ENCODE measurements around the gene MERTK. TPM values are rescaled to one million over a fixed set of nuclear protein-coding genes. Genes with fewer than 3 reads are reported as not detected.

MERTK gene
- total RNA-seq, 1 experiment from 2014 or later = 2.1 TPM

- Mint-ChIP-seq H3K27me3 (ENCODE audit: unreplicated experiment) (no peaks in the 10 kb centered on the region), H3K27ac (ENCODE audit: unreplicated experiment) (no peak overlapping the region), H3K4me3 (ENCODE audit: low read depth, unreplicated experiment) (no peak overlapping the region), H3K9me3 (ENCODE audit: low read depth, unreplicated experiment) (no peaks in the 10 kb centered on the region), H3K4me1 (ENCODE audit: low read depth, unreplicated experiment) (peaks cover 28% of the 10 kb centered on the region), H3K36me3 (ENCODE audit: insufficient read depth, unreplicated experiment) (no peaks in the 10 kb centered on the region)
- no peak for DNase-seq
- intact Hi-C loops (cut with micrococcal nuclease; ENCODE audit: unreplicated experiment) = no loop called here
- TF ChIP-seq CTCF (IDR thresholded peaks at IDR 0.05; ENCODE audit: unreplicated experiment) = no peak
- CTCF ChIA-PET = no interaction called here
- no TSS peak for BruUV-seq (replicated peaks)
Measured at GRCh38 chr2:111983478-111984212, 85.2 kb downstream of the MERTK start.

GRCh38 chr2:111984213-111984604, 85.8 kb downstream of the MERTK start:
- Mint-ChIP-seq H3K27me3 (ENCODE audit: unreplicated experiment) (no peaks in the 10 kb centered on the region), H3K4me1 (ENCODE audit: low read depth, unreplicated experiment) (peaks cover 28% of the 10 kb centered on the region), H3K36me3 (ENCODE audit: insufficient read depth, unreplicated experiment) (no peaks in the 10 kb centered on the region), H3K9me3 (ENCODE audit: low read depth, unreplicated experiment) (no peaks in the 10 kb centered on the region), H3K4me3 (ENCODE audit: low read depth, unreplicated experiment) (no peak overlapping the region), H3K27ac (ENCODE audit: unreplicated experiment) (no peak overlapping the region)
- CTCF ChIA-PET = interaction anchor here (0.6 kb wide), 1 partner anchor 72 kb away, joined by 8 read pairs; no protein-coding TSS in a partner anchor
- DNase-seq = peak; percentile 36
- no TSS peak for BruUV-seq (replicated peaks)
- intact Hi-C loops (cut with micrococcal nuclease; ENCODE audit: unreplicated experiment) = no loop called here
- no peak for TF ChIP-seq CTCF (IDR thresholded peaks at IDR 0.05; ENCODE audit: unreplicated experiment)

GRCh38 chr2:111985514-111985913, 87.1 kb downstream of the MERTK start:
- Mint-ChIP-seq H3K36me3 (ENCODE audit: insufficient read depth, unreplicated experiment) (no peaks in the 10 kb centered on the region), H3K27ac (ENCODE audit: unreplicated experiment) (no peak overlapping the region), H3K27me3 (ENCODE audit: unreplicated experiment) (no peaks in the 10 kb centered on the region), H3K4me3 (ENCODE audit: low read depth, unreplicated experiment) (no peak overlapping the region), H3K9me3 (ENCODE audit: low read depth, unreplicated experiment) (no peaks in the 10 kb centered on the region), H3K4me1 (ENCODE audit: low read depth, unreplicated experiment) (peaks cover 28% of the 10 kb centered on the region)
- no peak for TF ChIP-seq CTCF (IDR thresholded peaks at IDR 0.05; ENCODE audit: unreplicated experiment)
- intact Hi-C loops (cut with micrococcal nuclease; ENCODE audit: unreplicated experiment) = no loop called here
- BruUV-seq (replicated peaks) = no TSS peak
- CTCF ChIA-PET = interaction anchor here (0.5 kb wide), 1 partner anchor 74 kb away, joined by 3 read pairs; no protein-coding TSS in a partner anchor
- DNase-seq = no peak

- H3K27me3 Mint-ChIP-seq (ENCODE audit: unreplicated experiment) = no peaks in the 10 kb centered on the region
- no peak for DNase-seq
- CTCF ChIA-PET = interaction anchor here (0.6 kb wide), 1 partner anchor 88 kb away, joined by 6 read pairs; the partner anchor contains the start of gene MERTK
- H3K4me3 Mint-ChIP-seq (ENCODE audit: low read depth, unreplicated experiment) = no peak overlapping the region
- H3K4me1 Mint-ChIP-seq (ENCODE audit: low read depth, unreplicated experiment) = peaks cover 28% of the 10 kb centered on the region
- no peaks in the 10 kb centered on the region for H3K36me3 Mint-ChIP-seq (ENCODE audit: insufficient read depth, unreplicated experiment)
- BruUV-seq (replicated peaks) = no TSS peak
- H3K27ac Mint-ChIP-seq (ENCODE audit: unreplicated experiment) = no peak overlapping the region
- TF ChIP-seq CTCF (IDR thresholded peaks at IDR 0.05; ENCODE audit: unreplicated experiment) = no peak
- no peaks in the 10 kb centered on the region for H3K9me3 Mint-ChIP-seq (ENCODE audit: low read depth, unreplicated experiment)
- intact Hi-C loops (cut with micrococcal nuclease; ENCODE audit: unreplicated experiment) = no loop called here
Measured at GRCh38 chr2:111986116-111986900, 87.9 kb downstream of the MERTK start.
